ENCODE measurements around the gene ACTL6B.
"Not testable (repeated sequence)": the region's sequence is repeated elsewhere in the genome, so short reads cannot be mapped to it uniquely, and the experiment has no call there.

The ACTL6B gene

GRCh38 chr7:100655908-100656674 is at the start of gene ACTL6B:
Gene ACTL6B (minus strand): TSS chr7:100656448. CDS start chr7:100656354, 94 bp downstream.
- DNase-seq: peak; percentile 64

DNA sequence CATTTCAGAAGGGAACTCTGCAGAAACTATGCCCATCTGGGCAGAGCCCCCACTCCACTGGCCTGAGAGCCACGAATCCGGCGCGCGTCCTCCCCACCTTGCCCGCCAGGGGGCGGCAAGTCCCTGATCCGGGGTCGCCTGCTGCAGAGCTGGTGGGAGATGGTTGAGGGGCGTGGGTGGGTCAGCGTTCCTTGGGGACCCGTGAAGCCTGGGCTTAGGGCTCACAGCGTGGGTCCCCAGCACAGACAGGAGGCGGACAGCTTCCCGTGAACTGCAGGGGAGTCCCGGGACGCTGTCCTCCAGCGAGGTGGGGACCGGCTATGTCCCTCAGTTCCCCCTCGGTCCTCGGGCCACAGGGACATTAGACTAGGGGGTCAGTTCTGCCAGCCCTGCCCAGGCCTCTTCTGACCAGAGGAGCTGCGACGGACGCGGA is 49.1 kb upstream of the ACTL6B start:
- peak; percentile 82 for DNase-seq

DNA sequence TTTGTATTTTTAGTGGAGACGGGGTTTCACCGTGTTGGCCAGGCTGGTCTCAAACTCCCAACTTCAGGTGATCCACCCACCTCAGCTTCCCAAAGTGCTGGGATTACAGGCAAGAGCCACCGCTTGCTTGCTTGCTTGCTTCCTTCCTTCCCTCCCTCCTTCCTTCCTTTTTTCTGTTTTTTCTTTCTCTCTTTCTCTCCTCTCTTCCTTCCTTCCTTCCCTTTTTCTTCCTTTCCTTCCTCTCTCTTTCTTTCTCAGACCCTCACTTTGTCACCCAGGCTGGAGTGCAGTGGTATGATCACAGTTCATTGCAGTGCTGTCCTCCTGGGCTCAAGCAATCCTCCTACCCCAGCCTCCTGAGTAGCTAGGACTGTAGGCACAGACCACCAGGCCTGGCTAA is 44.8 kb upstream of the ACTL6B start:
- DNase-seq: not testable (repeated sequence)

DNA sequence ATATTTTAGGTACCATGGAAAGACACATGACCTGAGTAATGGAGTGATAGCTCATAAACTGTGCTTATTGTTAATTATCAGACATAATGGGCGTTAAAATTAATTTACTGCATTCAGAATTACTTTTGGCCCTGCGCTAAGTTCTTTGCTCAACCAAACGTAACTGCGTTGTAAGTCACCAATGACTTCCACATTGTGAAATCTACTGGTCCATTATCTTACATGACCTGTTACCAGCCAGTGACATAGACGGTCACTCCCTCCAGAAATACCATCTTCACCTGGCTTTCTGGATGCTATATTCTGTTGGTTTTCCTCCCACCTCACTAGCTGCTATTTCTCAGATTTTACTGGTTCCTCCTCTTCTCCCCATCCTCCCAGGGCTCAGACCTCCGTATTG is 42.8 kb upstream of the ACTL6B start:
- DNase-seq: no peak

DNA sequence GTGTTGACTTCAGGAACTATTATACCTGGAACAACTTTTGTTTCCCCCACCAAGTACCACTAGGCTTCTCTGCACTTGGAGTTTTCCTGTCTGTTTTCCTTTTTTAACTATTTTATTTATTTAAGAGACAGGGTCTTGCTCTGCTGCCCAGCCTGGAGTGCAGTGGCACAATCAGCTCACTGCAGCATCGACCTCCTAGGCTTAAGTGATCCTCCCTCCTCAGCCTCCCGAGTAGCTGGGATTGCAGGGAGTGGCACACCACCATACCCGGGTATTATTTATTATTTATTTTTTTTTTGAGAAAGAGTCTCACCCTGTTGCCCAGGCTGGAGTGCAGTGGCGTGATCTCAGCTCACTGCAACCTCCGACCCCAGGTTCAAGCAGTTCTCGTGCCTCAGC is 39.9 kb upstream of the ACTL6B start:
- no peak for DNase-seq

GRCh38 chr7:100694098-100694745 is 38.0 kb upstream of the ACTL6B start, which contains the start of gene GIGYF1:
Gene GIGYF1 (minus strand): TSS chr7:100694250. CDS start chr7:100688238, 6,012 bp downstream.
- DNase-seq: peak; percentile 64

DNA sequence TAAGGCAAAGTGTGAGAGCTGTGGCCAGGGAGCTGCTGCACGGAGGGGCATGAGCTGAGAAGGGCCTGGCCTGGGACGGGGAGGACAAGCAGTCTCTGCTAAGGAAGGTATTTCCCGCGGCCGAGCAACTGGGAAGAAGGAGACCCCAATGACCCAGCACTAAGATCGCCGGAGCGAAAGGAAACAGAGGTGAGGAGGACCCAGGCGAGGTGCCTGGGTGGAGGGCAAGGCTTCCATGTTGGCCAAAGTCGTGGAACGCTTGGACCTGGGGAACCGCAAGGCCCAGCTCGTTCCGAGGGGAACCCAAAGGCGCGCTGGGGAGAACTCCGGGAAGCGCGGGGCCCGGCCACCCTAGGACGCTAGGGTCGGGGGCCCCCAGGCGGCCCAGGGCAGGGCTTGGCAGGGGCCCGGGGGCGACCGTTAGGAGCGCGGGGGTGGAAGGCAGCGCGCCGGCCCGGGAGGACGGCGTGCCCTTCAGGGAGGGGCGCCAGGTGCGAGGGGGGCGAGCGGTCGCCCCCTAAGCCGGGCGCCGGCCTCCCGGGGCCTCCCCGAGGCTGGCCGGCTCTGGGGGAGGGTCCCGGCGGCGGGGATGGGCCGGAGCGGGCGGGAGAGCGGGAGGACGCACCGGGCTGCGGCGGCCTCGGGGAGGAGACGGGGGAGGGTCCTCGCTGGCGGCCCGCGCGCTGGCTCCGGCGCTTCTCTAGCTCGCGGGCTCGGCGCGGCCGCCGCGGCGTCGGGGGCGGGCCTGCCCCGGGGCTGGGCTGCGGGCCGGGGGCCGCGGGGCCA is 37.3 kb upstream of the ACTL6B start:
- no peak for DNase-seq

DNA sequence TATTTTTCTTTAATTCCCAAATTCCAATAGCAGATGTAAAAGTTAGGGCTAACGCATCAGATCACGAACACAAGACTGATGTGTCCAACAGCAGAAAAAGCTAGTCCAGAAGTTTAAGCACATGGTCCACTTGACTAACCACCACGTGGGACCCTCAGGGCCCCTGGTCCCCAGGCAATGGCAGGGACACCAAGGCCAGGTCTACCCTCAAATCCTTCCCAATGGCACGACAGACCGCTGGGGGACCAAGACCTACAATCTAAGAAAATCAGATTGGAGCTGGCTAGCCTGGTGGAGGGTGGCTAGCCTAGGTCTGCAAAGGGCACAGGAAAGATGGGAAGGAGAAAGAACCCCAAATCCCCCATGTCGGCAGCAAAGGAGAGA is 36.3 kb upstream of the ACTL6B start:
- DNase-seq: no peak

DNA sequence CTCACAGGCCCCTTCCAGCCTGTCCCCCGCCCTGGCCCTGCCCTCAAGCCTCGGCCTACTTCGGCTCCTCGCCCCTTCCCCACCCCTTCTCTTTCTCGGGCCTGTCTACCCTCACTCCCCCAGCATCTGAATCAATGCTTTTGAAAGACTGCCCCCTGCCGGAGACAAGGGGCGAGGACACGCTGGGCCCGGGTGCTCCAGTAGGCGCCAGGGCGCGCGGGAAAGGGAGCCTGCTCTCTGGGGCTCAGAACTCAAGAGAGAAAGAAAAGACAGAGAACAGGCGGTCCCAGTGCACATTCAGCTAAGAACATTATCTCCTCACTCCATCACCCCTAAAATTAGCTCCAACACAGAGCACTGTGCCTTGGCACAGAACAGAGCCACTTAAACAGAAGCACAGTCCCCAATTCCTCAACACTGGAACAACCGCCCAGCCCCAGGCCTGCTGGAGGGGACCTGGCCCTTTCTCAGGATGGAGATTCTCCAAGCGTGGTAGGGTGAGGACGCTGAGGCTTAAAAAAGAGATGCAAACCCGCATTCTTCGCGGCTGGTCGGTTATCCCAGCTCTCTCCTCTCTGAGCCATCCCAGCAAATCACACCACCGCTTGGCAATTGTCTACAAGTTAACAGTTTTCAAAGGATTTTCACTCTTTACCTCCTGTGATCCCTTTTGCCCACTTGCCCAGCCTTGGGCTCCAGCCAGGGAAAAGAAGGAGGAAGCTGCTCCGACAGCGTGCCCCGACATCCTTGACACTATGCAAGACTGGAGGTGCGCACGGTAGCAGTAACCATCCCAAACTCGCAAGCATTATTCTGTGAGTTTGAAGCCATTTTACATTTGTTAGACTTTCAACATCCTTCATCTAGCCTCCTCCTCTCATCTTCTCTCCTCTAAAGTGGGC is 35.7 kb upstream of the ACTL6B start:
- DNase-seq: peak; percentile 78

DNA sequence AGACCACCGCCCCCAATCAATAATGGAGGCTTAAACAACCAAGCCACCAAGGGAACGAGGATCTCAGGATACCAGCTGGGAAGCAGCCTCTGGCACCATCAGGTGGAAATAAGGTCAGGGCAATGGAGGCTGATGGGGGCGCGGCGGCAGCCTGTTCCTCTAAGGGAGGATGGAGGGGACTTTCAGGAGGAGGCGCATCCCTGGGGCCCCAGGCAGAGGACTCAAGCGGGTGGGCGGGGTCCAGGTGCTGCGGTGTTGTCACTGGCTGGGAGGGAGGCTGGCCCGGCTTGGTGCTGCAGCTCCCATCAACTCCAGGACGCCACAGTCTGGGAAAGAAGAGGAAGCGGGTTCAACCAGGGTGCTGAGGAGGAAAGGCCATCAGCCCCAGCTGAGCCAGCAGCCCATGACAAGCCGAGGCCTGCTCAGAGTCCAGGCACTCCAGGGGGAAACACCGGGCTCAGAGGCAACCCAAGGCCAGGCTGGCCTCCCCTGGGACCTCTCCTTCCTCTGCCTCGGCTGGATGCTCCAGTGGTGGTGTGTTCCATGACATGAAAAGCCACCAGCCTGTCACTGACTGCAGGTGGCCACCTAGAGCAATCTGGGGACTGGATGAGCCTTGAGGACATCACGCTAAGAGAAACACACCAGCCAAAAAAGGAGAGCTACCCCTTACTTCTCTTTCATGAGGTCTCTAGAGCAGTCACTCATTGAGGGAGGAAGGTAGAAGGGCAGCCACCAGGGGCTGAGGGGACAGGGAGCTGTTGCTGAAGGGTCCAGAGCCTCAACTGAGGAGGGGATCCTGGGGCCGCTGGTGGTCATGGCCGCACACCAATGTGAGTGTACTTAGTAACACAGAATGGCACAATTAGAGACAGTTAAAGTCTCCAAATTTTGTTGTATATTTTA is 33.2 kb upstream of the ACTL6B start:
- DNase-seq: no peak

- DNase-seq: no peak
These were observed 32.1 kb upstream of the ACTL6B start for GRCh38 chr7:100688326-100688860.

DNA sequence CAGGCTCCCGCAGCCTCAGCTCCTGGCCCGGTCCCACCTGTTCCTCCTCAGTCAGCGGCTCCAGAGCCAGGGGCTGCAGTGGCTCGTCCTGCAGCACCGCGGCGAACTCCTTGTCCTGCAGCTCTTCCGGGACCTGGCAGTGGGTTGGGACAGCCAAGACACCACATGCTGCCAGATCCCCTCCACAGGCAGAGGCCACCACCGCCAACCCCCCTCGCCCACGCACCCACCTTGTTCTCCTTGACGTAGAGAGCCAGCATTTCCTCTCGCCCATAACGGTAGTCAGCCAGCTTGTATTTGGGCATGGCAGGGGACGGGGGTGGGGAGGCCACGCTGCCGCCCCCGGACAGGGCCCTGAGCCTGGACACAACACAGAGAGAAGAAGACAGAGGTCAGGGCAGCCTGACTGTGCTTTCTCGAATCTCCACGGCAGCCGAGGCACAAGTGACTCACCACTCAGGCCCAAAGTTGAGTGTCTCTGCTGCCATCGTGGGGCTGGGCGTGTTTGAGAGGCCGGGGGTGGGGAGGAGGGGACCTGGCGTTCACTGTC is 31.6 kb upstream of the ACTL6B start:
- no peak for DNase-seq

- DNase-seq: no peak
These were observed 31.0 kb upstream of the ACTL6B start for GRCh38 chr7:100687261-100687660.

- no peak for DNase-seq
These were observed 30.6 kb upstream of the ACTL6B start for GRCh38 chr7:100686822-100687211.

DNA sequence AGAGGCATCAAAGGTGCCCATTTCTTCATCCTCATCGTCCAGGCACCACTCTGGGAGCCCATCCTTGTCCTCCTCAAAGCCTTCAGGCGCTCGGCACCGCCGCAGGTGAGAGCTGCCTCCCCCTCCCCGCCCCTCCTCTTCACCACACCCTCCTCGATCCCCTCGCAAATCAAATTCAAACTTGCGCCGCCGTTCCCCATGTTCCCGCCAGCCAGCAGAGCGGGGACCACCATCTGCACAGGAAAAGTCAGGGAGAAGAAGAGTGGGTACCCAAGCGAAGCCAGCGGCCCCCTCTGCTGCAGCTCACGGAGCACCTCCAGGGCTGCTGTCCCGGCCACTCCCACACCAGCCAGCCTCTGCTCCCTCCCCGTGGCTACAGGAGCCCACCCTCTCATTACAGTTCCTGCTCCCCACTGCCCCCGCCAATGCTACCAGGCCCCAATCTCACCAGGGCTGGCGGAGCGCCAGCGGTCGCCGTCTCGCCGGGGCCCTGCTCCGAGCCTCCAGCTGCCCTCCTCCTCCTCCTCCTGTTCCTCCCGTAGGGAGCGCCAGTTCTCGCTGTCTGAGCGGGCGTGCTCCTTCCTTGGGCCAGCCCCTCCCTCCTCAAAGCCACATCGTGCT is 30.1 kb upstream of the ACTL6B start:
- DNase-seq: no peak

- DNase-seq: no peak
These were observed 29.4 kb upstream of the ACTL6B start for GRCh38 chr7:100685631-100686145.

DNA sequence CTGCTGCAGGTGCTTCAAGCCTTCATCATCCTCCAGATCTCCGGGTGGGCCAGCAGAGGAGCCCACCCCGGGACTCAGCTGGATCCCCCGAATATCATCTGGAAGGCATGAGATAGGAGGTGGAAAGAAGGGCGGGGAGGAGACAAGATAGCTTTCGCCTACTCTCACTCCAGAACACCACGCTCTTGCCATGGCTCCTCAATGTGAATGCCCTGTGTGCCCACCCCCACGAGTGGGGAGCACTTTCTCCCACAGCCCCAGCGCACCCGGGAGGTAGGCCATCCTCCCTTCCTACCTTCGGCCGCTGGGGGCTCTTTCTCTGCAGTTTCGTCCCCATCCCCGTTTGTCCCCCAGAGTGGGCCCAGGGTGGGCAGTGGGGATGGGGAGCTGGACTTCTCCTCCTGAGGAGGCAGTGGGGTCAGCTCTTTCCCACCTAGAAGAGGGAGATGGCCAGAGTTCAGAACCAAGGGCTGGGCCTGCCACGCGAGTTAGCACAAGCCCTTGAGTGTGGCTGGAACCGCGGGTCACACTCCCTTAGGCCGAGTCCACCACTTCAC is 28.9 kb upstream of the ACTL6B start:
- no peak for DNase-seq

DNA sequence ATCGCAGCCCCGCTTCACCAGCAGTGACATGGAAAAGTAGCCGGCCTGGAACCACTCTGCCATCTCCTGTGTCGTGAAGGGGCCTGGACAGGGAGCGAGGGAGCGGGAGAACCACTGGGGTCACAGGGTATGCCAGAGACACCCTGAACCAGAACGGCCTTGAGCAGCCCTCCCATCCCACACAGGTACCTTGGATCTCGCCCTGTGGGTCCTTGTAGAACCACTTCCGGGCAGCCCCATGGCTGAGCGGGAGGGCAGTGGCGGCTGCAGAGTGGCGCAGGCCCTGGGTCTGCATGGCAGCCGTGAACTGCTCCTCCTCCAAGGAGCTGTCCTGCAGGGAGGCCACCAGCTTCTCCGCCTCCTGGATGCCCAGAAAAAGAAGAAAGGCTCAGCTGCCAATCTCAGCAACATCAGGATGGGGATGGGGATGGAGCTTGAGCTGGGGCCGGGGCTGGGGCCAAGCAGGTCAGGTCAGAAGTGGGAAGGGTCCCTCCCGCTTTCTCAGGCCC is 28.3 kb upstream of the ACTL6B start:
- DNase-seq: no peak

All from stimulated activated CD4-positive, alpha-beta T cell treated with anti-CD3 and anti-CD28 coated beads, Interleukin-1b, Interleukin-23, amount 100 ng/mL, for 48 hours (primary cell).